HG03103 (cell line): ENCODE data around the gene ADRM1.

Experiments used
- ATAC-seq: cut with Tn5 transposase; IDR thresholded peaks from one replicate; pipeline ENCODE4 v1.9.1; 2021; ENCODE audit warnings: low read depth; ENCODE audit not compliant: unreplicated experiment

The ADRM1 gene

DNA sequence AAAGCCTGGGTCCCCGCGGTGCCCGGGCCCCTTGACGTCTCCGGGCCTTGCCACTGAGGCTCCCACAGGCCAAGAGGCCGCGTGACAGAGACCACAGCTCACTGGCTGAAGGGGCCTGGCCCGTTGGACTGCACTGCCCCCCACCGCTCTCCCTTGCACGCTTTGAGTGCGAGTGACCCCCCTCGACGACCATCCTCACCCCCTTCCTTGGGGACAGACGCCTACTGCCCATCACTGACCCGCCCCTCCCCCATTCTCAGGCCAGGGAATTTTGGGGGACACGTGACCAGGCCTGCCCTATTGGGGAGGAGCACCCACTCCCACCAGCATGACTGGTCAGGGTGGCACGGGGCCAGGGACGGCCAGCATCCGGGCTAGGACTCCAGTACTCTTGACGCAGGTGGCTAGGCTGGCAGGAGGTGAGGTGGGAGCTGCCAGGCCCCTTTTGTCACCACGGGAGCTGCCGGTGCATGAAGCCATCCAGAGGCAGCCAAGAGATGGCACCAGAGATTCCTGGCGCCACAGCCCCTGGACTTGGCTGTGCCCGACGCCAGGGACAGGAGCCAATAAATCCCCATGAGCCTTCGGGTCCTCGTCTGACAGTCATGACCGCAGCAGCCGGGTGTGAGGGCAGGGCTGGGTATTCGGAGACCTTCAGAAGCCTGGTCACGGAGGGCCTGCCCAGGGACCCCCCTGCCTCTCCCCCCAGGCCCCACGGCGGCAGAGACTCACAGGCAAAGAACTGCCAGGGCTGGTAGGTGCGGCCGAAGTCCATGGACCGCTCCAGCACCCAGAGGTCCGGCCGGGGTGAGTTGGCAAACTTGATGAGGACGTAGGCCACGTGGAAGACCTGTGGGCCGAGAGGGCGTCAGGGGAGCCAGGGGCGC, 49.8 kb downstream of the ADRM1 start:
- no peak for ATAC-seq

DNA sequence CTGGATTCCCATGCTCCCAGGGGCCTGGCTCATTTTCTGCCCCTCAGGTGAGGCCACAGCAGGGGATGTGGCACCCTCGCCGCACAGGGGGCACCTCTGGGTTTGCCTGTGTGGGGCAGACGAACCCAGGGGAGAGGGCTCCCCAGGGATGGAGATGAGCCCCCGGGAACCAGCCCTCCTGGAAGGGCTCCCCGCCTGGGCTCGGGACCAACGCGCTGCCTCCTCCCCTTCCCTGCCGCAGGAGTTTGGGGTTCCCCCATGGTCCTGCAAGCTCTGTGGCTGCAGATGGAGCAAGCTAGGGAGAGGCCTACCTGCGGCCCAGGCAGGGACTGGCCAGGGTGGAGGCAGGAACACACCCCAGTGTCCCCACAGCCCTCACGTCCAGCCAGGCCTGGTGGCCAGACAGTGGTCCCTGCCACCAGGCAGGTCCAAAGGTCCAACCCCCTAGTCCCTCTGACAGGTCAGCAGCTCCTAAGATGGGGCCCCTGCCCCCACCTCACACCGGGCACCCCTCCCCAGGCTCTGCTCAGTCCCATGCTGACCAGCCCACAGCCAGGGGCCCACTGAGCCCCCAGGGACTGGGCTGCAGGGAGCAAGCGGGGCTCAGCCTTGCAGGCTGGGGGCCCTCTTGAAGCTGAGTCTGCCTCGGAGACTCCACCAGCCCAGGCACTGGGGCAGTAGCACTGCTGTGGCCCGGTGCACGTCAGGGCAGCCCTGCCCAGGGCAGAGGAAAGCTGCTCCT, 50.7 kb downstream of the ADRM1 start:
- ATAC-seq = no peak

DNA sequence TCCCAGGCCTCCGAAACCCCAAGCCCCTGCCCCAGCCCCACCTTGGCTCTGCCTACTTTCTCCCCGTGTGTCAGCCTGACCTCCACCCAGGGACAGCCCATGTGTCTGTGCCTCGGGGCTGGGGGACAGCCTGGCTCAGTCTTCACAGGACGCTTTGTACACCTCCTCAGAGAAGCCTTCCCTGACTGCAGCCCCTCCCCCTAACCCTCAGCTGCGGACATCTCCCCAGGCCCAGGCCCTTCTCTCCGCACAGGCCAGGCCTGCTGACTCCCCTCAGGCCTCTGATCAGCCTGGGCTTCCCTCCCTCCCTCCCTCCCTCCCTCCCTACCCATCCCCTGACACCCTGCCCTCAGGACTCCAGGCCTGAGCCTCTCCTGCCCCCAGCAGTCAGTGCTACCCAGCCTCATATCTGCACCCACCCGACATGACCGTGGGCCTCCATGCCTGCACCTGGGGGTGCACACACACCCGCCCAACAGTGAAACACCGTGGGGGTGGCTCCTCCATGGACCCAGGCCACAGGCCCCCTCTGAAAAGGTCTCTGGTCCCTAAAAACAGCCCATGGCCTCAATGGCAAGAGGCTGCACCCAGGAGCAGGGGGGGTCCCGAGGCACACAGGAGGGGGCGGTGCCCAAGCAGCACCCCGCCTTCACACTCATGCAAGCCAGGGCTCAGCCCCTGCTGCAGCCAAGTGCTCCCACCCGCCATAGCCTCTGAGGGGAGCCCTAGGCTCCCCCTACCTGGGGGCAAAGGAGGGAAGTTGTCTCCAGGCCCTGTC, 51.4 kb downstream of the ADRM1 start:
- no peak for ATAC-seq

DNA sequence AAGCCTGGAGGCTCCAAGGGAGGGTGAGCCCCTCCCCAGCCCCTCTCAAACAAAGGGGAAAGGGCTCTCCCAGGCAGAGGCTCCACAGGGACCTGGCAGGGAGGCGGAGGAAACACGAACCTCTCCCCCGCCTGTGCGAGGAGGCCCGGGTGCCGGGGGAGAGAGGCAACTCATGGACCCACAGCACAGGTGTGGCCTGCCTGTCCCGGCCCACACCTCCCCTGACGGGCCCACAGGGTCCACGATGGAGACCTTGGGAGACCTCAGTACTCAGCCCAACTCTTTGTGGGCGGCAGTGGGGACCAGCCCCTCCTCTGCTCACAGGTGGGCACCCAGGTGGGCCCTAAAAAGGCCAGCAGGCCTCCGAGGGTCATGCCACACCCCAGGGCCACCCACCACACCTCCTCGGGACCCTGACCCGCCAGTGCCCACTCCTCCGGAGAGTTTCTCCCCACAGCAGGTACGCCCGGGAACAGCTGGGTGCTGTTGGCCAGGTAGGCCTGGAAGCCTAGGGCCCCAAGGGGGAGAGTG, 52.1 kb downstream of the ADRM1 start:
- ATAC-seq = no peak

DNA sequence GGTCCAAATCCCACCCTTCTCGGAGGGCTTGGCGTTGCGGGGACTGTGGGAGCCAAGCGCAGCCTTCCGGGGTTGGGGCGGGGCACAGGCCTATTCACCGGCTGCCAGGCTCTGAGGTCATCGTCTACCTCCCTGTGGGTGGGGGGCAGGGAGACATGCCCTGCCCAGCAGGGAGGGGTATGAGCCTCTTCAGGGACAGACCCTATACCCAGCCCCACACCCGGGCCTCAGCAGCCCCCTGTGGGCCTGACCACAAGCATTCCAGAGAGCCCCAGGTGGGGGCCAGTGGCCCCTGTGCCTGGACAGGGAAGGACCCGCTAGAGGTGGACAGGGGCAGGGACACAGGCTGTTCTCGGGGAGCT, 52.7 kb downstream of the ADRM1 start:
- no peak for ATAC-seq

DNA sequence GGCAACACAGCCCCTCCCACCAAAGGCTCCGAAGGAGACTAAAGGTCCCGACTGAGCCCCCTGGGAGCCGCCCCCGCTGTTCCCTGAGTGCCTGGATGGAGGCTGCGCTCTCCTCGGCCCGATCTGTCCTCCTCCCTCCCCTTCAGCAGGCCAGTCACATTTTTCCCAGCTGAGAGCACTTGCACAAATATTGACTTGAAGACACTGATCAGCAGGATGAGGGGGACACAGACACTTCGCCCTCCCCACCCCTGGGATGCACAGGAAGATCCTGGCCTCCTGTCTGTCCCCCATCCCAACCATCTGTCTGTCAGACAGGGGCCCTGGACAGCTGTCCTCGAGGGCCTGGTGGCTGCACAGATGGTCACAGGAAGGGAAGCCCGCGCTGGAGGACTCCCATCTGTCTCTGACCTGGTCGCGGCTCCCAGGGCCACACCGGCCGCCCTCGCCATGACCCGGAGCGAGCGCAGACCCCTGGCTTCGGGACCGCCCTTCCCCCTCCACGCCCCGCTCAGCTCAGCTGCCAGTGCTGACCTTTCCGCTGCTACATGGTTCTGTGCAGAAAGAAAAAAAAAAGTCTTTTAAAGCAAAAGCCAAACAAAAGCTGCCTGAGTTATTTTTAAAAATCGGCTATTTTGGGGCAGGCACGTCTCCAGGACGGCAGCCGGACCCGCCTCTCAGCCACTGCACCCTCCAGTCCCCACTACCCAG, 53.2 kb downstream of the ADRM1 start:
- no peak for ATAC-seq

DNA sequence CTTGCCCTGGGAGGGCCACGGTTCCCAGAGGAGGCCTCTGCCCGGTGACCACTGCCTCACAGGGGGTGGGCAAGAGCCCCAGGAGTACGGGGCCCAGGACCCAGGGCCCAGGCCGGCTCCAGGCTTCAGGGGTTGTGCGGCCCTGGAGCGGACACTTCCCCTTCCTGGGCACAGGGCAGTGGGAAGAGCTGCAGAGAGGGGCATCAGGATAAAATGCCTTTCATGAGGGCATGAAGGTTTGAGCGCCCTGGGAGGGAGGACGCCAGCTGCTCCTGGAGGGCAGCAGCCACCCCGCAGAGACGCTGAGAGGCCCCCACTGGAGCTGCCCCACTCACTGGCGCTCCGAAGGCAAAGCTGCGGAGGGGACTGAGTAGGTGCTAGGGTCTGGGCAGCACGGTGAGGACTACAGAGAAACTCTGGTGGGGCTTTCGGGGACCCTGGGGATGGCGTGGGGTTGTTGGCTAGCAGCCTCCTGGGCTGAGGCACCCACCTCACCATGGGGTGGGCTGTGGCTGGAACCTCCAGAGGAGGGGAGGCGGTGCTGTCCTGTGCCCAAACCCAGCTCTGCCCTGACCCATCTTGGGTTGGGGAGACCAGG, 53.9 kb downstream of the ADRM1 start:
- no peak for ATAC-seq

DNA sequence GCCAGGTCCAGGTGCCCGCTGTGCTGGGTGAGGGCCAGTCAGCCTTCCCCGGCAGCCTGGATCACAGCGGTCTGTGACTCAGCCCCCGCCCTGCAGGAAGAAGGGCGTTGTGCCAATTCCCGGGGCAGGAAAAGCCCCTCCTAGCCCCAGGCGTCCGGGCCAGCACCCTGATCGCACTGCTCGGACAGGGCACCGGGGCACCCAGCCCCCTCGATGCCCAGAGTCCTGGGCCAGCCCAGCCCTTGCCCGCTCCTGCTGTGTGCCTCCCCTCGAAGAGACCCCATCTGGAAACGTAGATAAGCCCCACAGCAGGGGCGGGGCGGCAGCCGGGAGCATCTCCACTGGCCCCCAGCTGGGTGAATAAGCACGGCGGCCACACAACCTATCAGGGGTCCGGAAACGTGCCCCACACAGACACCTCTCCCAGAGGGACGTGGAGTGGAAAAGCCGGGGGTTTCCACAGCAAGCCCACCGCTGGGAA, 54.4 kb downstream of the ADRM1 start:
- no peak for ATAC-seq

DNA sequence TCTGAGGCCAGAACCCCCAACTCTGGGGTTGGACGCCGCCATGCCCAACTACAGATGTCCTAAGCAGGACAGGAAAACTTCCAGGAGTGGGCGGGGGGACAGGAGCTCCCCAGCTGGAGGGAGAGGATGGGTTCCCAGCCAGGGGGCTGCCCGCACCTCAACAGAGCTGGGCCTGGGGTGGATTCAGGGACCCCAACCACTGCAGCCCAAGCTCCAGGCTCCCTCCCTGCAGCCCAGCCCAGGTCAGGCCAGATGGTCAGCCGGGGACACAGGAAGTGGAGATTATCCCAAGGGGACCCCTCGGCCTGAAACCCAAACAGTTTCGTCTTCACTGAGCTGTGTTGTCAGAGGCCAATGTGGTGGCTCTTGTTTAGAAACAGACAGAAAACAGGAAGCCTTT, 54.9 kb downstream of the ADRM1 start:
- no peak for ATAC-seq
